Measurements from ENCODE around the gene RIPOR3.
"Not testable (repeated sequence)": the region's sequence is repeated elsewhere in the genome, so short reads cannot be mapped to it uniquely, and the experiment has no call there.

Gene RIPOR3

GRCh38 chr20:50602432-50603088, 88.8 kb downstream of the RIPOR3 start:
- DNase-seq, result no peak

DNA sequence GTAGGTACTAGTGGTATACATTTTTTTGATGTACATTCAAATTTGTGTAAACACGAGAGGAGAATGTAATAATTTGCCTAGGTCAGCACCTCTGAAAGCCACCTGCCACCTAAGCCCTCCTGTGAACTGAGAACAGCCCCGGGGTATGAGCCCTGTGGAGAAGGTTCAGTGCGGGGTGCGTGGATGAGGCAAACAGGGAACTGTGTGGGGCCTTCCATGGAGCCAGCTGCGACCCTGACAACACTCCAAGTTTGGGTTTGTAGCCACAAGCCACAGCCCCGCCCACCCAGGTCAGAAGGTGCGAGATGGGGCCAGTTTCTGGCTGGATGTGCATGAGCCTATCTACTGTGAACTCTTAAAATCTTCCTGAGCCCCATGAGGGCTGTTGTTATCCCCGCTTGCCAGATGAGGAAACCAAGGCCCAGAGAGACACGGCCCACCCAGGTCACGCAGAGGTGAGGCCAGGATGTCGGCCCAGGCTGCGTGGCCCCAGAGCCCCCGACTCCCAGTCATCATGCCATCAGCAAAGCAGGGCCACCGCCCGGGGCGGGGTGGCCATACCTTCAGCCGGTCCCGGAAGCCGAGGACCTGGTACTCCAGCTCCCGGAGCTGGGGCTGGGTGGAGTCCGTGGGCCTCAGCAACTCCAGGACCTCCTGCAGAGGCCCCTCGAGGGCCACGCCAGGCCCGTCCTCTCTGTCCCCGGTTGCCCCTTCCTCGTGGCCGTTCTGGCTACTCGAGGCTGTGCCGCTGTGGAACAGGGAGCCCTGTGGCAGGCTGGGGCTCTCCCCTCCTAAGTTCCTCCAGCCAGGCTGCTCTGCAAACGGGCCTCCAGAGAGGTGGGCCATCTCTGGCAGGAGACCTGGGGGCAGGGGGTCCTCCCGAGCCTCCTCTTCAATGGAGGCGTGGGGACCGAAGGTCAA, 89.6 kb downstream of the RIPOR3 start:
- DNase-seq, result peak; percentile 45

- no peak for DNase-seq
Observed at GRCh38 chr20:50600281-50600895, 91.0 kb downstream of the RIPOR3 start.

DNA sequence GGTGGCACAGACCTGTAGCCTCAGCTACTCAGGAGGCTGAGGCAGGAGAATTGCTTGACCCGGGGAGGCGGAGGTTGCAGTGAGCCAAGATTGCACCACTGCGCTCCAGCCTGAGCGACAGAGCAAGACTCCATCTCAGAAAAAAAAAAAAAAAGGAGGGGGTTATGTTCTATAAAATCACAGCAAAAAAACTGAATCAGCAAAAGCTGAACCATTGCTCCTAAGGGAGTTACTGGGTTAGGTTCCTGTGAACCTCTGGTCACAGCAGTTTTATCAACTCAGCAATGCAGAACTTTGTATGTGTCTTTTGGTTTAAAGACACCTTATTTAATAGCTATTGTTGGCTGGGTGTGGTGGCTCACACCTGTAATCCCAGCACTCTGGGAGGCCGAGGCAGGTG, 92.6 kb downstream of the RIPOR3 start:
- DNase-seq, result not testable (repeated sequence)

GRCh38 chr20:50598074-50598473, 93.3 kb downstream of the RIPOR3 start:
- no peak for DNase-seq

DNA sequence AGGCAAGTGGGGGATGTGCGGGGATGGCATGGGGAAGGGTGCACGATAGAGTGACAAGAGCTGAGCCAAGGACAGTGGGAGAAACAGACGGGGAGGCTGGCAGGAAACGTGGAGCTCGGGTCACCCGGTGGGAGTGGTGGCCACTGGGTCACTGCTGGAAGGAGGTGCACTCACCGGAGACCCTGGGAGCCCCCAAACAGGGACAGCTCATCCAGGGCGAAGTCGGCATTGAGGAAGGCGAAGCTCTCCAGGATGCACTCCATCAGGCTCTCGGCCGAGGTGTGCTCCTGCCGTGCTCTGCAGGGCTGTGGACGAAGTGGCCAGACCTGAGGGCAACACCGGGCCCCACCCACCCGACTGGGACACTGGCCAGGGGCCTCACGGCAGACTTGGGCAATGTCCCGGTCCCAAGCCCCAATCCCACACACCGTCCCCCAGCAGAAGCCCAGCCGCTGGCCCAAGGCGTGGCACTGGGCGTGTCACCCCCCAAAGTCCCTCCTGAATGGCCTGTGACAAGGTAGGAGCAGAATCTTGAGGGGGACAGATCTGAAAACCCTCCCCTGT, 93.9 kb downstream of the RIPOR3 start:
- DNase-seq, result no peak

DNA sequence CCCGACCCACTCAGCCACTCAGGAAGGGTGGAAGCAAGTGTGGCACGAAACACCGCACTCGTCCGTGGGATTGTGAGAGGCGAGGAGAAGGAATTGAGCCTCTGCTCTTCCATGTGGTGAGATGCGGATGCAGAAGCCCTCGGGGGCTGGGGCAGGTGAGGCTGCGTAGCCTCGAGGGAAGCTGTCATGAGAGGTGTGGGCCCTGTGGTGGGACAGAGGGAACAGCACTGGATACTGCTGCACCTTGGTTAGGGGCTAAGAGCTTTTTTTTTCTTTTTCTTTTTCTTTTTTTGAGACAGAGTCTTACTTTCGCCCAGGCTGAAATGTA, 94.7 kb downstream of the RIPOR3 start:
- no peak for DNase-seq

DNA sequence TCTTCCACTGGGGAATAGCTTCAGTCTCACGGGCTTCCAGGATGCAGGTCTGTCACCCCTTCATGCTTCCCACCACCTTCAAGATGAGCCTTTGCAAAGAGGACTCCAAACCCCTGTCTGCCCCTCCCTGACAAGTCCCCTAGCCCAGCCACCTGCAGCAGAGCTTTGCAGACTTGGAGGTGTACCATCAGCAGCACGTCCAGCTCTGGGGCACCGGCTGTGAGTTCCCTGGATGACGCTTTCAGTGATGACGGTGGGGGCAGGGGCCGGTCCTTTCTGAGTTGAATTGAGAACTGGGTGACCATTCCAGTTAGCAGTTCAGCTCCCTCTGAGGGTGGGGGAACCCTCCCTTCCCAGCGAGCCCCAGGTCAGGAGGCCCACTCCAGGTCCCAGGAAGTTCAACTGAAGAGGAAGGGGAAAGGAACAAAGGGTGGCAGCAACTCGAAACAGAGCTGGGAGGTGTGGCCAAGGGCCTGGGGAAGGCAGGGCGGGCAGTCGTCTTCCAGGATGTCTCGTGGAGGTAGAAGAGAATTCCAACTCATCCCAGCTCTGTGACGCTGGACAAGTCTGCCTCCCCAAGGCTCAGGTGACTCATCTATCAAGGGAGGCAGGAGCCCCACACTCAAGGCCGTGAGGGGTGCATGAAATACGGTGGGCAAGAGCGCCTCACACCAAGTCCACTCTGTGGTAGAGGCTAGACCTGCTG, 95.2 kb downstream of the RIPOR3 start:
- DNase-seq, result no peak

DNA sequence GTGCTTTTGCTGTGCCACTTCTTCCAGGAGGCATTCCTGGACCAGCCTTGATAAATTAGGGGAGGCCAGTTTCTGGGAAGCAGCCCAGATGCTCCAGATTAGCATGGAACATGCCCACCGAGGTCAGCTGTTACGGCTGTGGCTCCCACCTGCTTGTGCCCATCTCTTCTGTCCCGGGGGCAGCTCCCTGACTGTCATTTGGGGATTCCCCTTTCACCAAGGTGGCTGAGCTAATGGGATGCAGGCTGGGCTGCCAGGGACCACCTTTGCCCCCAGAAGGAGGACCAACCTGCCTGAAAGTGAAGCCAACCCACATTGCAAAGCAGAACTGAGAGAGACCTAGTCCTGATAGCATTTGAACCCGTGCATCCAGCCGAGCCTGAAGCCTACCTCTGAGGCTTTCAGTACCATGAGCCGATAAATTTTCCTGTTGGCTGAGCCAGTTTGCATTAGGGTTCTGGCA, 95.9 kb downstream of the RIPOR3 start:
- DNase-seq, result no peak

- no peak for DNase-seq
Observed at GRCh38 chr20:50594591-50595432, 96.5 kb downstream of the RIPOR3 start.

- no peak for DNase-seq
Observed at GRCh38 chr20:50594231-50594590, 97.1 kb downstream of the RIPOR3 start.

DNA sequence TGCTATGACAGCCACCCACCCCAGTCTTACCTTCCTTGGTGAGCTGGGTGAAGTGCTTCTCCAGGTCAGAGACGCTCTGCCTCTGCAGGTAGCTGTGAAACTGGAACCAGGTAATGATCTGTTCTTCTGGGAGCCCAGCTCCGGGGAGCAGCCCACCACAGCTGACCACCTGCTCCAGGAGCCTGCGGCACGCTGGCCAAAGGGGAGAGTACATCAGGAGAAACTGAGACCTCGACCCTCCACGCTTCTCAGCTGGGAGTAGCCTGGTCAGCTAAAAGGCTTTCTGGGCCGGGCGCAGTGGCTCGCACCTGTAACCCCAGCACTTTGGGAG, 98.4 kb downstream of the RIPOR3 start:
- no peak for DNase-seq

DNA sequence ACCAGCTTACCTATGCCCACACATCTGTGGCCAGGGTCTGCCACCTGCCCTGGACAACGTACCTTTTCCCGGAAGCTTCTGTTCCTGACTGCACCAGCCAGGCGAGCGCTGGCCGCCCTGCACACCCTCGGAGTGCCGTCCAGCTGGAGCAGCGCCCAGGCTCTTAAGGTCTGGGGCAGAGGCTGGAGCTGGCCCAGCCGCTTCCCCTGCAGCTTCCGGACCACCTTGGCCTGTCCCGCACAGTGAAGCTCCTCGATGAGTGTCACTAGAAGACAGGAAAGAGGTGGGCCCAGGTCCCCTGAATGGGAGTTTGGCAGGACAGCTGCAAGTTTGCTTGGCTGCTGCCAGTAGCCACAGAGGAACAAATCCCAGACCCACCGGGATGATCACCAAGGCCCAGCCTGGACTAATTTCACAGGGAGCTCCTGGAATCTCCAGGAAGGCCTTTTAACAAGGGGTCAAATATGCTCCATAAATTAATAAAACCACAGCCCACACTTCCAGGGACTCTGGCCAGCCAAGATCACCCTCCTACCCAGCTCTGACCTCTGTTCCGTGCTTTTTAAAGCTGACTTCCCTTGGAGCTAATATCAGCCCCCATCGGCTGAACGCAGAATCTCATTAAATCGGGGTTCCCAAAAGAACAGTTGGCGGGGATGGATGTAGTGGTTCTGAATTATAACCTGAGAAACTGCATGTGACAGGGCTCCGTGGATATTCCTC, 98.9 kb downstream of the RIPOR3 start:
- no peak for DNase-seq

DNA sequence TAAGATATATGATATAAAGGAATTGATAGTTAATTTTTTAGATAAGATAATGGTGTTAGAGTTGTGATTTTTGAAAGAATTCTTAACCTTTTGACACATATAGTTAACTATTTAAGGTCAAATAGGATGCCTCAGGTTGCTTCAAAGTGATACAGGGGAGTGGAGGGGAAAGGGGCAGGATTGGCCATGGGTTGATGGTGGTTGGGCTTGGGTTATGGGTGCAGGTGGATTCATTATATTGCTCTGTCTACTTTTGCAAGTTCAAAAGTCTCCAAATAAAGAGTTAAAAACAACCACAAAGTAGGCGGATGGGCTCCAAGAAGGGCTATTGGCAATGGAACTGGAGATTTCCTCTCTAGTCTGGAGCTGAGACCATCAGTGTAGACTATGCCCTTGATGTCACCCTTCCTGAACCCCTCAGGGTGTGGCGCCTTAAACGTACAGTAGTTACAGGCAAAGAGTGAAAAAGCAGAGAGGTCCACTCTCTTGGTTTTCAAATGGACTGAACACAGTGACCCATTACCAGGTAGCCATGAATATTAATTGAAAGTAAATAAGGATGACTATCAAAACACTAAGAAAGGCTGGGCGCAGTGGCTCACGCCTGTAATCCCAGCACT, 100.0 kb downstream of the RIPOR3 start:
- no peak for DNase-seq

DNA sequence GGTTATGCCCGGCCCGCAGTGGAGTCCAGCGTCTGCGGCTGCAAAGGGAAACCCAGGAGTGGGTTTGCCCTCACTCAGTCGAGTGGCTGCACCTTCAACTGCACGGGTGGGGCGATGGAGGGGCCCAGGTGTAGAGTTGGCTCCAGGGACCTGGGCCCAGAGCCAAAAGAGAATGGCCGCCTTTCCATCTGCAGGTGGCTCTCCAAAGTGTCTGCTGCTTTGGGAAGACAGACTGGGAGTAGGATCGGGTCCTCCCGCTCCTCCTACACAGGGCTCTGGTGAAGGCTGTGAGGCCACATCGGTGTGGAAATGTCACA, 101.0 kb downstream of the RIPOR3 start:
- DNase-seq, result no peak

DNA sequence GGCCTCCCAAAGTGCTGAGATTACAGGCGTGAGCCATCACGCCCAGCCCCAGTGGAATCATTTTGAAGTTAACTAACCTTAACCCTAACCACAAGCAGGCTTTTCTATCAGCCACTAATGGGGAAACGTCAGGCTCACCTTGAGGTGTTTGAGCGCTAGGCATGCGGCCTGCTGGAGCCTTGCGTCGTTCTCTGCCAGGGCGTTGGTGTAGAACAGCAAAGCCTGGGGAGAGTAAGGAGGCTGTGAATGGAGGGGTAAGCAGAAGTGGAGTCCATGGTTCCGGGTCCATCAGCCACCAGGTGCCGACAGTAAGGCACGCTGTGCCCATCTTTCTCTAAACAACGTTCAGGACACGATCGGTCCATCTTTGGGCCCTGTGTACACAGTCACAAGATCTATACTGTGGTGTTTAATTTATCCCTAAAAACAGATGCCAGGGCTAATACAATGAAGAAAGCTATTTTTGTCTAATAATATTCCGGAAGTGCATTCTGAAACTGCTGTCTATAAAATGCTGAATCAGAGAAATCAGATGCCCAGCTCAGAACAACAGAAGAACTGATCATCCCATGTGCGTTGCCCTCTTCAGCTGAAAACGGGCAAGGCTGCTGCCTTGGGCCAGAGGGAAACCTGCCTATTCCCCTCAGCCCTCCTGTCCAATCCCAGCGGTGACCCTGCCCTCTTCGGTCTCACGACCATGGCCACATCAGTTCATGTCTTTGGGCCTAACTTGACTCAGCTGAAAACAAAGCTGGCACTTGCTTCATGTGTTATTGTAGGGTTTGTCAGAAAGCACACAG, 101.6 kb downstream of the RIPOR3 start:
- DNase-seq, result no peak

GRCh38 chr20:50588034-50588736, 103.2 kb downstream of the RIPOR3 start:
- DNase-seq, result peak; percentile 91

- no peak for DNase-seq
Observed at GRCh38 chr20:50587291-50587961, 103.9 kb downstream of the RIPOR3 start.

Data from stimulated activated CD8-positive, alpha-beta memory T cell treated with anti-CD3 and anti-CD28 coated beads, Interleukin-4, amount 100 ng/mL, for 48 hours (primary cell).